ENCODE measurements around the gene CCPG1.
A peak's percentile ranks its signal among the peaks of the same experiment; 100 is the strongest.

CCPG1 gene

GRCh38 chr15:55389264-55389607 lies 18.9 kb downstream of the CCPG1 start:
- no peaks in the 10 kb centered on the region for H3K27me3 ChIP-seq
- no peak for TF ChIP-seq Cebpa-rat (IDR thresholded peaks at IDR 0.05)
- H3K4me3 ChIP-seq: no peak overlapping the region
- H3K4me2 ChIP-seq: no peak overlapping the region
- H3K4me1 ChIP-seq: no peaks in the 10 kb centered on the region
- H4K20me1 ChIP-seq: no peaks in the 10 kb centered on the region
- no peak overlapping the region for H3K27ac ChIP-seq
- H3K9me3 ChIP-seq: peaks cover 21% of the 10 kb centered on the region
- no peak overlapping the region for H3K9ac ChIP-seq
- H3K36me3 ChIP-seq: peaks cover 29% of the 10 kb centered on the region

- H3K4me3 ChIP-seq: no peak overlapping the region
- no peak overlapping the region for H3K27ac ChIP-seq
- no peaks in the 10 kb centered on the region for H4K20me1 ChIP-seq
- peaks cover 40% of the 10 kb centered on the region for H3K36me3 ChIP-seq
- H3K9me3 ChIP-seq: peaks cover 20% of the 10 kb centered on the region
- no peaks in the 10 kb centered on the region for H3K4me1 ChIP-seq
- no peaks in the 10 kb centered on the region for H3K27me3 ChIP-seq
- TF ChIP-seq Cebpa-rat (IDR thresholded peaks at IDR 0.05): no peak
- no peak overlapping the region for H3K4me2 ChIP-seq
- no peak overlapping the region for H3K9ac ChIP-seq
Observed at GRCh38 chr15:55387027-55387426, 21.1 kb downstream of the CCPG1 start.

- H3K27ac ChIP-seq: no peak overlapping the region
- TF ChIP-seq Cebpa-rat (IDR thresholded peaks at IDR 0.05): no peak
Observed at GRCh38 chr15:55383687-55384086, 24.5 kb downstream of the CCPG1 start.

DNA sequence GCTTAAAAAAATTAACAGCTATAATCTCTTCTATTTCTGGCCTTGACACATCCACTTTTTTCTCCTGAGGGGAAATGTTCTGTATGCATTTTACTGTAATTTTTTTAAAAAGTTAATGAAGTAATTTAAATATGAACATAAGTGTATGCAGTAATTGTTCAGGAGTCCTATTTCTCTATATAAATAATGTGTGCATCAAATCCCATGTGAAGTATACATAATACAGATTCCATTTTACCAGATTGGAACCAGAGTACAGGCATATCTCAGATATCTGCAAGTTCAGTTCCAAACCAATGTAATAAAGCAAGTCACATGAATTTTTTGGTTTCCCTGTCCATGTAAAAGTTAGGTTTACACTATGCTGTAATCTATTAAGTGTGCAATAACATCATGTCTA lies 26.6 kb downstream of the CCPG1 start:
- H3K9ac ChIP-seq: no peak overlapping the region
- no peak overlapping the region for H3K27ac ChIP-seq
- TF ChIP-seq Cebpa-rat (IDR thresholded peaks at IDR 0.05): no peak
- H3K36me3 ChIP-seq: peaks cover 39% of the 10 kb centered on the region
- H3K4me2 ChIP-seq: no peak overlapping the region
- no peaks in the 10 kb centered on the region for H3K4me1 ChIP-seq
- no peak overlapping the region for H3K4me3 ChIP-seq
- H3K9me3 ChIP-seq: peaks cover 28% of the 10 kb centered on the region
- H3K27me3 ChIP-seq: no peaks in the 10 kb centered on the region
- no peaks in the 10 kb centered on the region for H4K20me1 ChIP-seq

More at GRCh38 chr15:55383687-55384086, 24.5 kb downstream of the CCPG1 start:
- no peak overlapping the region for H3K9ac ChIP-seq
- H4K20me1 ChIP-seq: no peaks in the 10 kb centered on the region
- H3K9me3 ChIP-seq: peaks cover 28% of the 10 kb centered on the region
- H3K4me3 ChIP-seq: no peak overlapping the region
- peaks cover 44% of the 10 kb centered on the region for H3K36me3 ChIP-seq
- no peak overlapping the region for H3K4me2 ChIP-seq
- no peaks in the 10 kb centered on the region for H3K4me1 ChIP-seq
- H3K27me3 ChIP-seq: no peaks in the 10 kb centered on the region

- no peak overlapping the region for H3K27ac ChIP-seq
- peaks cover 23% of the 10 kb centered on the region for H3K9me3 ChIP-seq
- H3K27me3 ChIP-seq: no peaks in the 10 kb centered on the region
- H3K4me2 ChIP-seq: no peak overlapping the region
- no peak overlapping the region for H3K4me3 ChIP-seq
- no peaks in the 10 kb centered on the region for H4K20me1 ChIP-seq
- no peaks in the 10 kb centered on the region for H3K4me1 ChIP-seq
- peaks cover 34% of the 10 kb centered on the region for H3K36me3 ChIP-seq
- H3K9ac ChIP-seq: no peak overlapping the region
- TF ChIP-seq Cebpa-rat (IDR thresholded peaks at IDR 0.05): no peak
Observed at GRCh38 chr15:55379095-55379494, 29.1 kb downstream of the CCPG1 start.

GRCh38 chr15:55372701-55373440 lies 35.3 kb downstream of the CCPG1 start:
- peak overlapping the region; percentile 60 for H3K4me2 ChIP-seq
- peak overlapping the region; percentile 29; the same call in 1 of the 2 replicates for H3K27ac ChIP-seq
- no peak overlapping the region for H3K9ac ChIP-seq
- H4K20me1 ChIP-seq: no peaks in the 10 kb centered on the region
- H3K27me3 ChIP-seq: no peaks in the 10 kb centered on the region
- H3K4me3 ChIP-seq: no peak overlapping the region
- peaks cover 16% of the 10 kb centered on the region for H3K4me1 ChIP-seq
- no peak for TF ChIP-seq Cebpa-rat (IDR thresholded peaks at IDR 0.05)
- no peaks in the 10 kb centered on the region for H3K9me3 ChIP-seq
- peaks cover 34% of the 10 kb centered on the region for H3K36me3 ChIP-seq

- Histone ChIP-seq H3K27ac (no peak overlapping the region), H3K36me3 (peaks cover 27% of the 10 kb centered on the region), H3K4me2 (no peak overlapping the region), H3K9me3 (no peaks in the 10 kb centered on the region), H3K9ac (no peak overlapping the region), H3K4me1 (peaks cover under 1% of the 10 kb centered on the region), H4K20me1 (no peaks in the 10 kb centered on the region), H3K4me3 (no peak overlapping the region), H3K27me3 (no peaks in the 10 kb centered on the region)
- TF ChIP-seq Cebpa-rat (IDR thresholded peaks at IDR 0.05): no peak
Observed at GRCh38 chr15:55366981-55367380, 41.2 kb downstream of the CCPG1 start.

DNA sequence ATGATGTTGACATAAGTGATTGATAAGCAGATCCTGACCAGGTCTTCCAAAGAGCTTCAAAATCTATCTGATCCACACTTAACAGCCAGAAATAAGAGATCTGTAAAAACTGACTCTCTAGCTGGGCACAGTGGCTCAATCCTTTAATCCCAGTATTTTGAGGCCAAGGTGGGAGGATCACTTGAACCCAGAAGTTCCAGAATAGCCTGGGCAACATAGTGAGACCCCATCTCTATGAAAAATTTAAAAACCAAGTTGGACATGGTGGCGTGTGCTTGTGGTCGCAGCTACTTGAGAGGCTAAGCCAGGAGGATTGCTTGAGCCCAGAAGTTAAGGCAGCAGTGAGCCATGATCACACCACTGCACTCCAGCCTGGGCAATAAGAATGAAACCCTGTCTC lies 45.5 kb downstream of the CCPG1 start:
- Histone ChIP-seq H3K27ac (no peak overlapping the region), H3K4me1 (peaks cover 22% of the 10 kb centered on the region), H3K9ac (no peak overlapping the region), H3K27me3 (no peaks in the 10 kb centered on the region), H3K4me3 (no peak overlapping the region), H3K9me3 (no peaks in the 10 kb centered on the region), H3K36me3 (peaks cover 11% of the 10 kb centered on the region; the same call in 1 of the 2 replicates), H4K20me1 (no peaks in the 10 kb centered on the region), H3K4me2 (no peak overlapping the region)
- TF ChIP-seq Cebpa-rat (IDR thresholded peaks at IDR 0.05): no peak

DNA sequence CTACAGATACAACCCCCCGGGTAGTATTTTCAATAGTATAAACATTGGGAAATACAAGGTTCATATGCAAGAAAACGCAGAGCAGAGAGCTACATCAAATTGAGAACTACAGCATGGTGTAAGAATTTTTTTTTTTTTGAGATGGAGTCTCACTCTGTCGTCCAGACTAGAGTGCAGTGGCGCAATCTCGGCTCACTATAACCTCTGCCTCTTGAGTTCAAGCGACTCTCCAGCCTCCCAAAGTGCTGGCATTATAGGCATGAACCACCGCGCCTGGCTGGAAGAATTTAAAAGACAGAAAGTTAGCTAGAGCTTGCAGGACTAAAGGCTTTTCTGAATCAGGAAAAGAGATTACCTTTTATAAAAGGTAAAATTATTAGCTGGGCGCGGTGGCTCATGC lies 47.1 kb downstream of the CCPG1 start:
- Histone ChIP-seq H3K4me1 (peaks cover 24% of the 10 kb centered on the region), H3K36me3 (peaks cover 19% of the 10 kb centered on the region), H4K20me1 (no peaks in the 10 kb centered on the region), H3K4me3 (no peak overlapping the region), H3K27me3 (no peaks in the 10 kb centered on the region), H3K9me3 (no peaks in the 10 kb centered on the region), H3K4me2 (peak overlapping the region; percentile 76), H3K9ac (no peak overlapping the region), H3K27ac (peak overlapping the region; percentile 57; the same call in 1 of the 2 replicates)
- TF ChIP-seq Cebpa-rat (IDR thresholded peaks at IDR 0.05): no peak

DNA sequence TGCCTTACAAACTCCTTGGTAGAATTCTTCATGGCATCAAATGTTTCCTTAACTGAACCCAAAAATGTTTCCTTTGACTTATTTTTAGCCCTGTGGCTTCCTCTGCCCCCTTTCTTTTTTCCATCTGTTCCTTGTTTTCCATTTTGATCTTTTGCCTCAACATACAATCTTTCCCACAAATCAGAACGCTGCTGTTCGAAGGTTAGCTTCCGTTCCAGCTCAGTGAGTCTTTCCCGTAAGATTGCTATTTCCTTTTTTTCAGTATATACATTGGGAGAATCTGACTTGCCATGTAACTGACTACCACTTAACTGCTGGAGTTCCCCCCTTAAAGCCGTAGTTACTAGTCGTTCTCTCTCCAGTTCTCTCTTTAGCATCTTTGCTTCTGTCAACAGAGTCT lies 47.9 kb downstream of the CCPG1 start:
- no peaks in the 10 kb centered on the region for H3K27me3 ChIP-seq
- H3K4me1 ChIP-seq: peaks cover 32% of the 10 kb centered on the region
- peak overlapping the region; percentile 76 for H3K4me2 ChIP-seq
- no peaks in the 10 kb centered on the region for H3K9me3 ChIP-seq
- no peak for TF ChIP-seq Cebpa-rat (IDR thresholded peaks at IDR 0.05)
- peak overlapping the region; percentile 57 for H3K27ac ChIP-seq
- H3K4me3 ChIP-seq: no peak overlapping the region; the same call in 1 of the 2 replicates
- H3K36me3 ChIP-seq: peaks cover 19% of the 10 kb centered on the region
- H4K20me1 ChIP-seq: no peaks in the 10 kb centered on the region
- peak overlapping the region; percentile 57 for H3K9ac ChIP-seq
